ENCODE measurements around the gene PAK2. TPM values are rescaled to one million over a fixed set of nuclear protein-coding genes. Genes with fewer than 3 reads are reported as not detected.

PAK2 gene
- total RNA-seq, 1 experiment from 2014 or later = 69.6 TPM

- peak within 1 kb of the TSS; percentile 71 to 85 for H3K4me3 ChIP-seq (replicated peaks in 1 of 2; ENCODE audit: low read depth in 1 of 2, low read length in 2 of 2)
- POLR2A ChIA-PET = interaction anchor here (1.0 kb wide), 1 partner anchor 28 kb away, joined by 5 read pairs; the partner anchor contains the start of gene PAK2
- BruUV-seq (replicated peaks) = no TSS peak
- no peaks in the 10 kb centered on the region for H3K27me3 ChIP-seq (ENCODE audit: insufficient read depth, low read length)
- peak within 1 kb of the TSS; percentile 85 for H3K9ac ChIP-seq (ENCODE audit: low read length)
- intact Hi-C loops (cut with micrococcal nuclease) = no loop called here
- H2AFZ ChIP-seq (ENCODE audit: low read depth, low read length, poor library complexity, severe bottlenecking) = peak within 1 kb of the TSS; percentile 2
- H3K36me3 ChIP-seq (ENCODE audit: control insufficient read depth in 1 of 2, insufficient read depth in 2 of 2, low read length in 2 of 2) = no peaks in the 10 kb centered on the region
- H3K79me2 ChIP-seq (ENCODE audit: insufficient read depth, low read length) = no peaks in the 10 kb centered on the region
- H3K9me2 ChIP-seq (ENCODE audit: insufficient read depth) = no peaks in the 10 kb centered on the region
- H3K4me1 ChIP-seq (ENCODE audit: control insufficient read depth in 1 of 2, insufficient read depth in 2 of 2, low read length in 2 of 2) = peaks cover 0 to 16% of the 10 kb centered on the region in 2 experiments; a peak in 3 of 4 replicates
- H3K27ac ChIP-seq (ENCODE audit: low read depth, low read length) = peak within 1 kb of the TSS; percentile 86
- H4K20me1 ChIP-seq (ENCODE audit: insufficient read depth) = no peaks in the 10 kb centered on the region
- CTCF ChIA-PET = no interaction called here
- DNase-seq (ENCODE audit: low read depth, low spot score) = peak; percentile 59
- ATAC-seq = peak; percentile 90
- no peaks in the 10 kb centered on the region for H3K9me3 ChIP-seq (ENCODE audit: control insufficient read depth in 1 of 2, insufficient read depth in 1 of 2, low read depth in 1 of 2, low read length in 2 of 2)
- peak within 1 kb of the TSS; percentile 91 for H3K4me2 ChIP-seq (ENCODE audit: low read length)
- RAD21 ChIA-PET (ENCODE audit: low non-redundant PET in 1 of 2, low total read pairs in 2 of 2, uncharacterized antibody in 2 of 2, unreplicated experiment in 2 of 2) = no interaction called here
- TF ChIP-seq EZH2 (IDR thresholded peaks at IDR 0.05) = no peak
- TF ChIP-seq MAX (IDR thresholded peaks at IDR 0.05) = peak; percentile 42
- no peak for TF ChIP-seq CEBPB (IDR thresholded peaks at IDR 0.05; ENCODE audit: low read depth)
- TF ChIP-seq ZNF274 (IDR thresholded peaks at IDR 0.05; ENCODE audit: low read depth, low read length) = no peak
- peak; percentile 93 for TF ChIP-seq POLR2AphosphoS5 (IDR thresholded peaks at IDR 0.05; ENCODE audit: low read depth, low read length)
- TF ChIP-seq EZH2phosphoT487 (IDR thresholded peaks at IDR 0.05; ENCODE audit: borderline replicate concordance) = no peak
- TF ChIP-seq SIN3A (IDR thresholded peaks at IDR 0.05; ENCODE audit: low read depth) = peak; percentile 71; the same call in 1 of the 2 replicates
- TF ChIP-seq YY1 (IDR thresholded peaks at IDR 0.05; ENCODE audit: extremely low read depth, insufficient replicate concordance, low read depth, low read length) = no peak
- TF ChIP-seq TCF7L2 (IDR thresholded peaks at IDR 0.05; ENCODE audit: borderline replicate concordance, extremely low read depth, insufficient read depth, insufficient read length) = peak; percentile 28
- TF ChIP-seq RAD21 (IDR thresholded peaks at IDR 0.05; ENCODE audit: low read depth) = no peak
- no peak for TF ChIP-seq FOSL1 (IDR thresholded peaks at IDR 0.05; ENCODE audit: low read depth)
- no peak for TF ChIP-seq SRF (IDR thresholded peaks at IDR 0.05; ENCODE audit: low read depth)
- TF ChIP-seq ZBTB33 (IDR thresholded peaks at IDR 0.05; ENCODE audit: extremely low read depth, insufficient replicate concordance, low read length) = no peak
- no peak for TF ChIP-seq CTCF (IDR thresholded peaks at IDR 0.05 in 2 of 3, conservative IDR thresholded peaks at IDR 0.05 in 1 of 3; ENCODE audit: borderline replicate concordance in 1 of 3, insufficient read depth in 1 of 3, low read depth in 2 of 3, low read length in 2 of 3)
- TF ChIP-seq EGR1 (IDR thresholded peaks at IDR 0.05; ENCODE audit: low read depth) = peak; percentile 96
- TF ChIP-seq POLR2A (IDR thresholded peaks at IDR 0.05; ENCODE audit: borderline replicate concordance, extremely low read depth, insufficient read depth, insufficient read length) = peak; percentile 76
- no peak for TF ChIP-seq CBX3 (IDR thresholded peaks at IDR 0.05; ENCODE audit: low read depth)
- TF ChIP-seq, protein P1, sequence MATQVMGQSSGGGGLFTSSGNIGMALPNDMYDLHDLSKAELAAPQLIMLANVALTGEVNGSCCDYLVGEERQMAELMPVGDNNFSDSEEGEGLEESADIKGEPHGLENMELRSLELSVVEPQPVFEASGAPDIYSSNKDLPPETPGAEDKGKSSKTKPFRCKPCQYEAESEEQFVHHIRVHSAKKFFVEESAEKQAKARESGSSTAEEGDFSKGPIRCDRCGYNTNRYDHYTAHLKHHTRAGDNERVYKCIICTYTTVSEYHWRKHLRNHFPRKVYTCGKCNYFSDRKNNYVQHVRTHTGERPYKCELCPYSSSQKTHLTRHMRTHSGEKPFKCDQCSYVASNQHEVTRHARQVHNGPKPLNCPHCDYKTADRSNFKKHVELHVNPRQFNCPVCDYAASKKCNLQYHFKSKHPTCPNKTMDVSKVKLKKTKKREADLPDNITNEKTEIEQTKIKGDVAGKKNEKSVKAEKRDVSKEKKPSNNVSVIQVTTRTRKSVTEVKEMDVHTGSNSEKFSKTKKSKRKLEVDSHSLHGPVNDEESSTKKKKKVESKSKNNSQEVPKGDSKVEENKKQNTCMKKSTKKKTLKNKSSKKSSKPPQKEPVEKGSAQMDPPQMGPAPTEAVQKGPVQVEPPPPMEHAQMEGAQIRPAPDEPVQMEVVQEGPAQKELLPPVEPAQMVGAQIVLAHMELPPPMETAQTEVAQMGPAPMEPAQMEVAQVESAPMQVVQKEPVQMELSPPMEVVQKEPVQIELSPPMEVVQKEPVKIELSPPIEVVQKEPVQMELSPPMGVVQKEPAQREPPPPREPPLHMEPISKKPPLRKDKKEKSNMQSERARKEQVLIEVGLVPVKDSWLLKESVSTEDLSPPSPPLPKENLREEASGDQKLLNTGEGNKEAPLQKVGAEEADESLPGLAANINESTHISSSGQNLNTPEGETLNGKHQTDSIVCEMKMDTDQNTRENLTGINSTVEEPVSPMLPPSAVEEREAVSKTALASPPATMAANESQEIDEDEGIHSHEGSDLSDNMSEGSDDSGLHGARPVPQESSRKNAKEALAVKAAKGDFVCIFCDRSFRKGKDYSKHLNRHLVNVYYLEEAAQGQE (IDR thresholded peaks at IDR 0.05; ENCODE audit: low read depth) = no peak
- TF ChIP-seq, protein P2, sequence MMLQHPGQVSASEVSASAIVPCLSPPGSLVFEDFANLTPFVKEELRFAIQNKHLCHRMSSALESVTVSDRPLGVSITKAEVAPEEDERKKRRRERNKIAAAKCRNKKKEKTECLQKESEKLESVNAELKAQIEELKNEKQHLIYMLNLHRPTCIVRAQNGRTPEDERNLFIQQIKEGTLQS (IDR thresholded peaks at IDR 0.05) = no peak
- no peak for TF ChIP-seq JUND (IDR thresholded peaks at IDR 0.05)
Observed at GRCh38 chr3:196711838-196712513, 27.7 kb upstream of the PAK2 start, which contains the start of the genes CEP19 and PIGX. Gene CEP19, minus strand, starts transcription at chr3:196712250. Its CDS starts 3,593 bp downstream, at chr3:196708657. Gene PIGX, plus strand, starts transcription at chr3:196712377.

Data from HCT116 (cell line).